ENCODE measurements around the gene FKBP11.

Gene FKBP11

DNA sequence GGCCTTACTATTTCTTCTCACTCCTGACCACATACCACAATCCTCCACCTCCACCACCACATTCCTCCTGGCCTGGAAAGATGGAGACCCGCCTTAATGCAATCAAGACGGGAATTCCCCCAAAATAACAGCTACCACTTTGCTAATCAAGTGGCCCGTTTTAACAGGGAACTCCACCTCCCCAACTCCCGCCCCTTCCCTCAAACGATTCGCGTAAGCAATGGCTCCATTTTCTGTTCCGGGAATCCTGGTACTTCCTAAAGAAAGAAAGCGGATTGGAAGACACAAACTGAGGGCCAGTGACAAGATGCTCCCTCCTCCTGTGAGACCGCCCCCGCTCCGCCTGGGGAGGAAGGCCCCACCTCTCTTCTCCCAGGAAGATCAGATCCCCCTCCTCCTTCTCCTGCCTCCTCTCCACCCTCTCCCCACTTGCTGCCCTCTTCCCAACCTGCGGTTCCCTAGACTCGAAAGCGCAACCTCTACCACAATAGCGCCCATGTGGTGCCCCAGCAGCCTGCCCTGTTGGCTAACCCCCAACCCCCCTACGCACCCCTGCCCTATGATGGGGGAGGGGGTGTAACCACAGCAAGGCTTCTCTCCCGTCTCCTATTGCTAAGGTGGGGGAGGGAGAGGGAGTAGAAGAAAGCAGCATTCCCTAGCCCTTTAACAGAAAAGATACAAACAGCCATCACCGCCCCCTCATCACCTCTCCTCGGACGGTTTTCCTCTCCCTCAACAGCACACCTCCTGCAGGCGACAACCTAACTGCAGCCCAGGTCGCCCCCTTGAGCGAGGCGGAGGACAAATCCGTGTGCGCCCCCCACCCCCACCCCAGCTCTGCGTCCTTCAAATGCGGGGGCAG, 31.2 kb upstream of the FKBP11 start:
- peak; percentile 36 for DNase-seq (ENCODE audit: low spot score)

DNA sequence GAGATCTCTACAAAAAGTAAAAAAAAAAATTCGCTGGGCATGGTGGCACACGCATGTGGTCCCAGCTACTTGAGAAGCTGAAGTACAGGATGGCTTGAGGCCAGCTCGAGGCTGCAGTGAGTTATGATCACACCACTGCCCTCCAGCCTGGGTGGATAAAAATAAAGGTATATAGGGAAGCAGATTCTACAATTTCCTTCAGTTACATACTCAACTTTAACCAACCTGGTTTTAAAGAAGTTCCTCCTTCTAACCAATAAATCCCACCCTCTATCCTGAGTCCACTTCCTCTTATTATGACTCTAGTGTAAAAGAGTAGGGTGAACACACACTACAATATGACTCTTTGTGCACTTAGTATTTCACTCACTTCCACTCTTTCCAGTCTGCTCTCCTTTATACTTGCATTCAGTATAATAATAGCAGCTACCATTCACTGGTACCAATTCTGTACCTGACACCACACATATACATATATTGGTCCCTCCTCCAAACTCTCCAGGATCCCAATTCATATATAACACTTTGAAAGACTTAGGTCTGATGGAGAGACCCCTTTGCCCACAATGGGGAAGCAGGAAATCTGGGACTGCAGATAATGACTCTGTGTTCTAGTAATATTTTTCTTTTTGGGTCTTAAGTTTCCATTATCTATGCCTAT, 29.7 kb upstream of the FKBP11 start:
- no peak for DNase-seq (ENCODE audit: low spot score)

- DNase-seq (ENCODE audit: low spot score), result no peak
Observed at GRCh38 chr12:48954061-48954460, 28.8 kb upstream of the FKBP11 start.

GRCh38 chr12:48952691-48953090, 27.4 kb upstream of the FKBP11 start:
- no peak for DNase-seq (ENCODE audit: low spot score)

DNA sequence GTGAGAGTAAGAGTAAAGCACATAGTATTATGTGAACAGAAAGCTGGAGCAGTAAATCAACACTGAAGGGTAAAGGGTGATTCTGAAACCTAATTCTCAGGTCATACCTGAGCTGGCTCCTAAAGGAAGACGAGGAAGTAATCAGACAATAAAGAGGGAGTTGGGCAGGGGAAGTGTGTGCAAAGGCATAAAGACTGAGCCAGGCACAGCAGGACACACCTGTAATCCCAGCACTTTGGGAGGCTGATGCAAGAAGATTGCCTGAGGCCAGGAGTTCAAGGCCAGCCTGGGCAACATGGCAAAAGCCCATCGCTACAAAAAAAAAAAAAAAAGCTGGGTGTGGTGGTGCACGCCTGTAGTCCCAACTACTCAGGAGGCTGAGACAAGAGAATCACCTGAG, 22.4 kb upstream of the FKBP11 start:
- no peak for DNase-seq (ENCODE audit: low spot score)

GRCh38 chr12:48946943-48947342, 21.7 kb upstream of the FKBP11 start:
- no peak for DNase-seq (ENCODE audit: low spot score)

DNA sequence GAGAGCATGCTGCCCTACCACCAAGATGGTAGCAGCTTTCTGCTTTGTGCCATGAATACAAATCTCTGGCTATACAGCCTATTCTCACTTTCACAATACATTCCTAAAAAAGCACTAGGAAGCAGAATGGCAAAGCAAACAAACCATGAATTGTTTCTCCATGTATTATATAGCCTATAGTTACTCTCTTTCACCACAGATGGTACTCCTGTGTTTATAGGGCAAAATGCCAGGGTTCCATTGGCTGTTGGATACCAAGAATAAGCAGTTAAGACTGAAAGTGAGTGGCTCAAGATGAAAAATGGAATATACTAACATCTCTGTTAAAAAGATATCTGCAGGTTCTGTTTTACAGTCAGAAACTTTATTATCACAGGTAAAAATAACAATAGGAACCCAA, 20.9 kb upstream of the FKBP11 start:
- no peak for DNase-seq (ENCODE audit: low spot score)

- DNase-seq (ENCODE audit: low spot score), result no peak
Observed at GRCh38 chr12:48943221-48943620, 17.9 kb upstream of the FKBP11 start.

GRCh38 chr12:48940181-48940580, 14.9 kb upstream of the FKBP11 start:
- DNase-seq (ENCODE audit: low spot score), result no peak

DNA sequence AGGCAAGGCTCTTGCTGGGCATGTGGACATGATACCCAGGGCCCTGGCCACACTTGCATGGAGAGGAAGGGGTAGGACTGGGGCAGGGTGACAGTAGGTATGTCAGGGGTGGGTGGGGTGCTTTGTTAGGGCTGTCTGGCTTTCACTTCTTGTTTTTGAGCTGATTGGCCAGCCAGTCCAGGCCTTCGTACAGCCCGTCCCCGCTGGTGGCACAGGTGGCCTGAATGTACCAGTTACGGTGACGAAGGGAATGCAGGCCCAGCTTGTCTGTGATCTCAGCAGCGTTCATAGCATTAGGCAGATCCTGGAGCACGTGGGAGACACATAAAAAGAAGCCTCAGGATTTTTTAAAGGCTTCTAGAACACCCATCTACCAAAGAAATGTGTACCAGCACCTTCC, 13.5 kb upstream of the FKBP11 start:
- DNase-seq (ENCODE audit: low spot score), result no peak

DNA sequence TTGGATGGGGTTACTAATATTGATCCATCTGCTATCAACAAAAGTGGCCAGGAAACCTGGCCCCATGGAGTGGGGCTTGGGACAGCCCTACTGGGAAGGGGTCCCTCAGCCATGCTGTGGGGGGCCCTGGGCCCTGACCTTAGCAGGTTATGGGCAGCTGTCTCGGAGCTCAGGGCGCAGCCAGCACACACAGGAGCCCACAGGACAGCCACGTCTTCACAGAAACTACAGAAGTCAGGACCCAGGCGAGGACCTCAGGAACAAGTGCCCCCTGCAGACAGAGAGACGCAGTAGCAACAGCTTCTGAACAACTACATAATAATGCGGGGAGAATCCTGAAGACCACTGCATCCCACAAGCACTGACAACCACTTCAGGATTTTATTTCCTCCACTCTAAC, 11.9 kb upstream of the FKBP11 start:
- no peak for DNase-seq (ENCODE audit: low spot score)

- DNase-seq (ENCODE audit: low spot score), result peak; percentile 87
Observed at GRCh38 chr12:48936379-48936979, 11.2 kb upstream of the FKBP11 start.

GRCh38 chr12:48934312-48934706, 9.0 kb upstream of the FKBP11 start:
- no peak for DNase-seq (ENCODE audit: low spot score)

DNA sequence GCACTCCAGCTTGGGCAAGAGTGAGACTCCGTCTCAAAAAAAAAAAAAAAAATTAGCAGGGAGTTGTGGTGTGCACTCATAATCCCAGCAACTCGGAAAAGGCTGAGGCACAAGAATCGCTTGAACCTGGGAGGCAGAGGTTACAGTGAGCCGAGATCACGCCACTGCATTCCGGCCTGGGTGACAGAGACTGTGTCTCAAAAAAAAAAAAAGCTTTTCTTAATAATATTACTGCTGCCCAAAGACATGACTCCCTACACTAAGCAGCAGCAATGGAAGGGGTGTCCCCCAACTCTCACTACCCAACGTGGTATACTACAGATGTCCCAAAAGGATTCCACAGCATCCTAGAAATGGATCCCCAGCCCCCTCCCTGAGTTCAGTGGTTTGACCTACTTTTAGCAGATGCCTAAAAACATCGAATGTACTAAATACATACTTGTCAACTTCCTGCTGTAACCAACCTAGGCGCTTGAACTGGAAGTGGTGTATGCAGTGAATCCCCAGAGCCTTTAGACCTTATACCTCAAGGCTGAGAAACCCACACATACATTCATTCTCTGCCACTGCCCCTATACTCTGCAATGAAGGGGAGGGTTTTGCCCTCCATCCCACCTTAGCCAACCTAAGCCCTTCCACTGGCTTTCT, 8.5 kb upstream of the FKBP11 start:
- no peak for DNase-seq (ENCODE audit: low spot score)

DNA sequence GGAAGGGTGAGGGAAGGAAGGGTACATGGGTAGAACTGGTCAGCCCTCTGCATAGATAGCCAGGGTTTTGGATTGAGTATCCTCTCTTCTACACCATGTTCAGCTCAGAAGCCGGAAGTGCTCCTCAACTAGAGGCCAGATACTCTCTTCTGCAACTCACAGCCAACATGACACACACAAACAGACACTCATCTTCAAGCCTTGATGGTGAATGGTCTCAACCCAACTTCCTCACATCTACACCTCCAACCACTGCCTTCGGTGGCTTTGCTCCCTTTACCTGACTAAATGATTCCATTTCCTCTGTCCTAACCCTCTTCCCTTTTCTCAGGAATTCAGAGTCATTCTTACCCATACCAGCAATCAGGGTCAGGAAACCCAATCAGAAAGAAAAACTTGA, 7.6 kb upstream of the FKBP11 start:
- DNase-seq (ENCODE audit: low spot score), result no peak

DNA sequence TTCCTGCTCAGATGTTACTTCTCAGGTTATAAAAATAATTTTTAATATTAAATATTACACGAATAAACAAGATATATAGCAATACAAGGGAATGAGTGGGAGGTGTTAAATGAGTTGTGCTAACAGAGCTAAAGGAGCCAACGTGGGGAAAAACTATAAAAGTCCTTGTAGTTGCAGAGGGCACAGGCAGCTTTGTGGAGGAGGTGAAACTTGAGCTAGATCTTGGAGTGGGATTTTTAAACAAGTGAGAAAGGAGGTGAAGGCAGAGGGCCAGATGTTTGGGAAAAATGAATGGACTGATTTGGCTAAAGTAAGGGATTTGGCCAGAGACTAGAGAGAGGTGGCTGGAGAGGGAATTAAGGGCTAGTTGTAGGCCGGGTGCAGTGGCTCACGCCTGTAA, 5.2 kb upstream of the FKBP11 start:
- no peak for DNase-seq (ENCODE audit: low spot score)

GRCh38 chr12:48929551-48929950, 4.3 kb upstream of the FKBP11 start:
- no peak for DNase-seq (ENCODE audit: low spot score)

DNA sequence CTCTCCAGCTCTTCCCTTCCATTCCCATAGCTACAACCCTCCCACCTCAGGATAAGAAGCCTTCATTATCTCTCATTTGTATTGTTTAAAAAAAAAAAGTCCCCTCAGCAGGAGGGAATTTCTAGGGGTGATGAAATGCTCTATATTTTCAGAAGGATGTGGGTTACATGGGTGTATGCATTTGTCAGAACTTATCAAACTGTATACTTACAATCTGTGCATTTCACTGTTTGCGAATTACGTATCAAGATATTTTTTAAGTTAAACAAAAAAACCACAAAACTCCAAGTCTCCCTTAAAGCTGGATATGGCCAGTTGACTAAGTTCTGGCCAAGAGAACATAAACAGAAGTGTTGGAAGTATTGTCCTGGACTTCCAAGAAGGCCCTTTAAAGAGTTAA, 2.0 kb upstream of the FKBP11 start:
- DNase-seq (ENCODE audit: low spot score), result no peak

DNA sequence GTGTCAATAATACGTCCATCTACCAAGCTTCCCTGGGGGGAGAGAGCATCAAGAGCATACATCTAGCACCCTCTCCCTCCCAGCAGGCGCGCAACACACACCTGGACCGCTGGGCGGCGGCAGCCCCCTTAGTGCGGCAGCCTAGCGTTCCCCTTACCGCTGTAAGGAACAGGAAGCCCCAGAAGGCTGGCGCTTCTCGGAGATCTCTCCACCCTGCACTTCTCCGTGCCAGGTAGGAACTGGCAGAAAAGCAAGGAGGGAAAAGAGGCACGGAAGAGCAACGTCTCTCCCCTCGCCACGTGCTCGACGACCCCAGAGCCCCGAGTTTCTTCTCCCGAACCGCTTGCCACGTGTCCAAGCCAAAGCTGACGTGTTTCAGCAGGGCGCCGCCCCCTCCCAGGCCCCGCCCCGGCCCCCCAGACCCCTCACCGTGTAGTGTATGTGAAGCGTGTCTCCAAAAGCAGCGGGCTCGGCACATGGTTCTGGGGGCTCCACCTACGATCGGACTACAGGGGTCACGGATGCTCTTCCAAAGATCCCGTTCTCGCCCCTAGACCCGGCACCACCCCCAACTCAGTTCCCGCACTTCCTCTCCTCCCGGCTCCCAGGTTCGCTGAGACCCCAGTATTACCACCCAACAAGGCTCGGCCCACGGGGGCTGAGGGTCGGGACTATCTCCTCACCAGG, 532 bp downstream of the FKBP11 start:
- peak; percentile 88 for DNase-seq (ENCODE audit: low spot score)

DNA sequence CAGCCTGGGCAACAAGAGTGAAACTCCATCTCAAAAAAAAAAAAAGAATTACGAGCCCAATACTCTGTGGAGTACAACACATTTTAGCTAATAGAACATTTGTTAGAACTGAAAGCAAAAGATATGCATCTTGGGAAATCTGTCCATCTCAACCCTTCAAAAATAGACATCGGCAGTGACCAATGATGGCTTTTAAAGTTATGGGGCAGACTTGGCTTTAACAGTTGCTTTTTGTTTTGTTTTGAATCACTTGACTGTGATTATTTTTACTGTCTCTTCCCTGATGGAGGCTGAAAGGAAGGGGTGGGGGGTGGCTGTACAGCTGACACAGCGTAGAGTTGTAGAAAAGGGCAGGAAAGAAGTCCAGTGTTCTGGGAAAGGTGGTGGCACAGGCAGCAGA, 2.2 kb downstream of the FKBP11 start:
- no peak for DNase-seq (ENCODE audit: low spot score)

DNA sequence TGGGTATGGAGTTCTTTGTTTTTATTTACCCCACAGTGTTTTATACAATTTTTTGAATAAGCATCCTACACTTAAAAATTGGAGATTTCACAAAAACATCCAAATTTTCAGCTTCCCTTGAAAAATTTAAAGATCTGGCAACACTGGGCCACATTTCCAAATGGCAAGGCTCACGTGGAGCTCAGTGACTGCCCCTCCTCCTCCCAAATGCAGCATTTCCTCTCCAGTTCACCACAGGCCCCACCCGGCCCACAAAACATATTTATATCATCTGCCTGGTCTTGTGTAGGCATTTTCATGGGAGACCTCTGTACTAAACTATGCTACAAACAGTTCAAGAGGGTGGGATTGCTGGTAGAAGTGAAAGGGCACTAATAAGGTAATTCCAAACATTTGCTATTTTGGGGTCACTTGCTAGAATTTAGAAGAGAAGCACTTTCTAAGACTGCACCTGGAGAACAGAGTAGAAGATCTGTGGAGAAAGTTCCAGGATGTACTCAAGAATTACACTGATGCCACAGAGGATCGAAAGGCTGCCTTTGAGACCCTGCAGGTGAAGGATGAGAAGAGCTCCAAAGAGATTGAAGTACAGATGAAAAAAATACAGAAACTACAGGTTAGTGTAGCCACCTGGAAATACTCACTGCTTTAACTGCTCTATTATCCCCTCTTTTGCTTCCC, 7.3 kb downstream of the FKBP11 start:
- no peak for DNase-seq (ENCODE audit: low spot score)

DNA sequence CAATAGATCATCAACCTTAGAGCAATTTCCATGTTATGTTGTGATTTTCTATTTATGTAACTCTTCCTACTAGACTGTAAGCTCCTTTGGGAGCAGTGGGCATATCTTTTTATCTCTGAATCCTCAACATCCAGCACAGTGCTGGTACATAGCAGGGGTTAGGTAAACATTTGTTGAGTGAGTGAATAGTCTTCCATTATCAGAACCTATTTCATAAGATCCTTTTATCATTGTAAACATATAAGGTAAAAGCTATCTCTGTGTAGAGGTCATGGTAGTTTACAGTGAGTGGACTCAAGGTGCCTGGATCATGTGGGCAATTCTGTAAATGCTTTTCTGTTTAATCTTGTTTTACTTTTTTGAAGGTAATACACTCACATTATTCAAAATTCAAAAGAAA, 15.1 kb downstream of the FKBP11 start:
- DNase-seq (ENCODE audit: low spot score), result no peak
